Cardiac muscle cell (in vitro differentiated cells and primary cell): ENCODE results near the gene CAMSAP1. TPM values are rescaled to one million over a fixed set of nuclear protein-coding genes. Genes with fewer than 3 reads are reported as not detected.

Experiments used
- DNase-seq, 2 donors: peaks; one replicate each; pipeline versions ENCODE4 v3.0.0 to v3.0.0-alpha.2; 2010 to 2017; ENCODE audit warnings: low read depth in 1 of 2, low spot score in 1 of 2
- H3K27ac ChIP-seq: fragments of 200-600 bp; sonication (generic); 2 replicates; pipeline ENCODE4 v1.5.1; 2016
- H3K27me3 ChIP-seq: fragments of 200-600 bp; sonication (generic); 2 replicates; pipeline ENCODE4 v1.6.0; 2016; ENCODE audit warnings: control low read depth
- H3K36me3 ChIP-seq: fragments of 200-600 bp; sonication (generic); 2 replicates; pipeline ENCODE4 v1.5.1; 2016; ENCODE audit warnings: control low read depth
- H3K4me1 ChIP-seq: fragments of 200-600 bp; sonication (generic); 2 replicates; pipeline ENCODE4 v1.8.1; 2017; ENCODE audit warnings: low read depth, mild to moderate bottlenecking, mixed run types
- H3K4me3 ChIP-seq: fragments of 200-600 bp; sonication (generic); 2 replicates; pipeline ENCODE4 v1.5.1; 2016; ENCODE audit warnings: mild to moderate bottlenecking
- H3K9me3 ChIP-seq: fragments of 200-600 bp; sonication (generic); 2 replicates; pipeline ENCODE4 v1.5.1; 2017; ENCODE audit warnings: low read depth, mild to moderate bottlenecking, control low read depth
- polyA plus RNA-seq: library from polyadenylated mRNA; unstranded; fragments of >200 nt; fragmentation: Nextera tagmentation; extraction: Ambion mirVana; gene quantifications from 2 replicates; pipeline ENCODE4 v1.2.1, GENCODE V29; 2016
- total RNA-seq: library from RNA; depleted of rRNA; stranded (reverse); fragments of >200 nt; gene quantifications from 2 replicates; pipeline ENCODE4 v1.2.3, GENCODE V29; 2016
- TF ChIP-seq, protein P1 (sequence below): IDR thresholded peaks from 2 replicates; pipeline ENCODE4 v1.5.1; 2012; ENCODE audit warnings: low read depth, mild to moderate bottlenecking, low read length

The CAMSAP1 gene
- total and polyA plus RNA-seq, 2 experiments from 2014 or later, result 7.8 to 64.1 TPM

GRCh38 chr9:135903358-135903656 lies 4.0 kb downstream of the CAMSAP1 start:
- Histone ChIP-seq H3K4me3 (no peak overlapping the region), H3K27ac (no peak overlapping the region), H3K9me3 (no peaks in the 10 kb centered on the region), H3K36me3 (no peaks in the 10 kb centered on the region), H3K4me1 (peaks cover 11% of the 10 kb centered on the region), H3K27me3 (no peaks in the 10 kb centered on the region)
- TF ChIP-seq, protein P1, sequence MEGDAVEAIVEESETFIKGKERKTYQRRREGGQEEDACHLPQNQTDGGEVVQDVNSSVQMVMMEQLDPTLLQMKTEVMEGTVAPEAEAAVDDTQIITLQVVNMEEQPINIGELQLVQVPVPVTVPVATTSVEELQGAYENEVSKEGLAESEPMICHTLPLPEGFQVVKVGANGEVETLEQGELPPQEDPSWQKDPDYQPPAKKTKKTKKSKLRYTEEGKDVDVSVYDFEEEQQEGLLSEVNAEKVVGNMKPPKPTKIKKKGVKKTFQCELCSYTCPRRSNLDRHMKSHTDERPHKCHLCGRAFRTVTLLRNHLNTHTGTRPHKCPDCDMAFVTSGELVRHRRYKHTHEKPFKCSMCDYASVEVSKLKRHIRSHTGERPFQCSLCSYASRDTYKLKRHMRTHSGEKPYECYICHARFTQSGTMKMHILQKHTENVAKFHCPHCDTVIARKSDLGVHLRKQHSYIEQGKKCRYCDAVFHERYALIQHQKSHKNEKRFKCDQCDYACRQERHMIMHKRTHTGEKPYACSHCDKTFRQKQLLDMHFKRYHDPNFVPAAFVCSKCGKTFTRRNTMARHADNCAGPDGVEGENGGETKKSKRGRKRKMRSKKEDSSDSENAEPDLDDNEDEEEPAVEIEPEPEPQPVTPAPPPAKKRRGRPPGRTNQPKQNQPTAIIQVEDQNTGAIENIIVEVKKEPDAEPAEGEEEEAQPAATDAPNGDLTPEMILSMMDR, result no peak
- no peak for DNase-seq

GRCh38 chr9:135902655-135903357 lies 4.5 kb downstream of the CAMSAP1 start:
- no peak for DNase-seq
- no peaks in the 10 kb centered on the region for H3K27me3 ChIP-seq
- no peak overlapping the region for H3K27ac ChIP-seq
- H3K36me3 ChIP-seq, result no peaks in the 10 kb centered on the region
- no peak overlapping the region for H3K4me3 ChIP-seq
- TF ChIP-seq, protein P1, result no peak
- peaks cover 11% of the 10 kb centered on the region for H3K4me1 ChIP-seq
- H3K9me3 ChIP-seq, result no peaks in the 10 kb centered on the region

DNA sequence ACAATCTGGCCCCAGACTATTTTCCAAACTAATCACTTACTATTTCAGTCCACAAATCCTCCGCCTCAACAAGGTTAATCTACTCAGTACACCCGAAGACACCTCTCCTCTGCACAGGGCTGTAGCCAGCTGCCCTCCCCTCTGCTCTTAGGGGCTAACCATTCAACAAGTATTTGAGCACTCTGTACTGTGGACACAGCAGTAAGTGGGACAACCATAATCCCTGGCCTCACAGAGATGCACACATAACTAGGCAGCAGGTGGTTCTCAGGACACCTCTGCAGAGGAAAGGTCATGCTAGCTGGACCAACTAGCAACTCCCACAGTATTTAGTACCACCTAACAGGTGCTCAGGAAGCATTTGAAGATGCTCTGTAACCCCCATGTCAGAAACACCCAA lies 5.5 kb downstream of the CAMSAP1 start:
- no peaks in the 10 kb centered on the region for H3K36me3 ChIP-seq
- no peak overlapping the region for H3K4me3 ChIP-seq
- TF ChIP-seq, protein P1, result no peak
- H3K27ac ChIP-seq, result no peak overlapping the region
- H3K9me3 ChIP-seq, result no peaks in the 10 kb centered on the region
- H3K4me1 ChIP-seq, result peaks cover 11% of the 10 kb centered on the region
- H3K27me3 ChIP-seq, result no peaks in the 10 kb centered on the region
- DNase-seq, result no peak

DNA sequence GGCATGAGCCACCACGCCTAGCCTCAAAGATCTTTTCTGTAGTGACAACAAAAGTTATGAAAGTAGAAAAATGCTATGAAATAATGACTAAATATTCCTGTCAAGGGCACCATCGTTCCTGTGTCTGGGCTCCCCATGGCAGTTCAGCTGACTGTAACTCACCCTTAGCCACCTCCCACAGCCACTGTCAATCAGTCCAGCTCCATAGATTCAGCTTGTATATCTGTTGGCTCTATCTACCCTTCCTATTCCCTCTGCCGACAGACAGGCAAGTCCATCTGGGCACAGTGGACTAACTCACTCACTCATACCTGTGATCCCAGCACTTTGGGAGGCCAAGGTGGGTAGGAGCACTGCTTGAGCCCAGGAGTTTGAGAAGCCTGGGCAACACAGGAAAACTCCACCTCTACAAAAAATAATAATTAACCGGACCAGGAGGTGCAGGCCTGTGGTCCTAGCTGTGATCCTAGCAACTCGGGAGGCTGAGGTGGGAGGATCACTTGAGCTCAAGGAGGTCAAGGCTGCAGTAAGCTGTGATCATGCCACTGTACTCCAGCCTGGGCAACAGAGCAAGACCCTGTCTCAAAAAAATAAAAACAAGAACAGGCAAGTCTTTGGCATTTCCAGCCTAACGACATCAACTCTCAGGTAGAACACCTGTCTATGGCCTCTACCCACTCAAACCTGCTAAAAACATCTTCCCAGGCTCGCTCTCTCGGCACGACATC lies 6.2 kb downstream of the CAMSAP1 start:
- no peak for DNase-seq
- no peak overlapping the region for H3K4me3 ChIP-seq
- TF ChIP-seq, protein P1, result no peak
- no peak overlapping the region for H3K27ac ChIP-seq
- H3K27me3 ChIP-seq, result no peaks in the 10 kb centered on the region
- H3K9me3 ChIP-seq, result no peaks in the 10 kb centered on the region
- H3K4me1 ChIP-seq, result peaks cover 10% of the 10 kb centered on the region
- H3K36me3 ChIP-seq, result no peaks in the 10 kb centered on the region

DNA sequence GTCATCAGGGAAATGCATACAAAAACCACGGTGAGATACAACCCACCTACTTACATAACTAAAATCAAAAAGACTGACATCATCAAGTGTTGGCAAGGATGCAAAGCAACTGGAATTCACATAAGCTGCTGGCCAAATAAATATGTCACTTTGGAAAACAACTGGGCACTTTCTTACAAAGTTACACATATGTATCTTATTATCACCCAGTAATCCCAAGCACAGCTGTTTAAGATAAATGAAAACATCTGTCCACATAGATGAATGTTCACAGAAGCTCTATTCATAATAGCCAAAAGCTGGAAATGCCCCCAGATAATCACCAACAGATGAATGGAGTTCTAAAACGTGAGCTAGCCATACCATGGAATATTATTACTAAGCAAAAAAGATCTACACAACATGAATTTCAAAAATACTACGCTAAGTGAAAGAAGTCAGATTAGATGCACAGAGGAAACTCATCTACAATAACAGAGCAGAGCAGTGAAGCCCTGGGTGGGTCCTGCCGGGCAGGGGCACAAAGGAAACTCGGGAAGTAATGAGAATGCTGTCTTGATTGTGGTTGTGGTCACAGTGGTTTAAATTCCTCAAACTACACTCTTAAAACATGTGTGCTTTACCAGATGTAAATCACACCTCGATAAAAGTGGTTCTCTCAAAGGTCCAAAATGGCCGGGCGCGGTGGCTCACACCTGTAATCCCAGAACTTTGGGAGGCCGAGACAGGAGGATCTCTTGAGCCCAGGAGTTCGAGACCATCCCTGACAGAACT lies 8.5 kb downstream of the CAMSAP1 start:
- no peaks in the 10 kb centered on the region for H3K36me3 ChIP-seq
- no peak overlapping the region for H3K27ac ChIP-seq
- TF ChIP-seq, protein P1, result no peak
- no peaks in the 10 kb centered on the region for H3K27me3 ChIP-seq
- H3K9me3 ChIP-seq, result no peaks in the 10 kb centered on the region
- no peaks in the 10 kb centered on the region for H3K4me1 ChIP-seq
- peak in 1 of 2 donors; percentile 59 for DNase-seq
- H3K4me3 ChIP-seq, result no peak overlapping the region
